GM21447 (cell line): Measurements from ENCODE around the gene TNPO3.
"Not testable (repeated sequence)": the region's sequence is repeated elsewhere in the genome, so short reads cannot be mapped to it uniquely, and the experiment has no call there.

Source experiments
- ATAC-seq: cut with Tn5 transposase; IDR thresholded peaks from one replicate; pipeline ENCODE4 v1.9.1; 2021; ENCODE audit not compliant: unreplicated experiment

TNPO3 gene

DNA sequence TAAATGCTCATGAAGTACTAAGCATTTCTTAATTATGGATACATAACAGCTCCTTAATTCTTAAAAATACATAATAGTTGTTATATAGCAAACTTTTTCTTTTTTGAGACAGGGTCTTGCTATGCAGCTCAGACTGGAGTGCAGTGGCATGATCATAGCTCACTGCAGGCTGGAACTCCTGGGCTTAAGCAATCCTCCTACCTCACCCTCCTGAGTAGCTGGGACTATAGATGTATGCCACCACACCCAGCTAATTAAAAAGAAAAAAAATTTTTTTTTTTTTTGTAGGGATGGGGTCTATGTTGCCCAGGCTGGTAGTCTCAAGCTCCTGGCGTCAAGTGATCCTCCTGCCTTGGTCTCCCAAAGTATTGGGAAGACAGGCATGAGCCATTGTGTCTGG is 86.3 kb downstream of the TNPO3 start:
- no peak for ATAC-seq

- peak; percentile 88 for ATAC-seq
Observed at GRCh38 chr7:128963327-128963757, 91.6 kb downstream of the TNPO3 start.

- peak; percentile 13 for ATAC-seq
Observed at GRCh38 chr7:128962899-128963298, 92.0 kb downstream of the TNPO3 start.

DNA sequence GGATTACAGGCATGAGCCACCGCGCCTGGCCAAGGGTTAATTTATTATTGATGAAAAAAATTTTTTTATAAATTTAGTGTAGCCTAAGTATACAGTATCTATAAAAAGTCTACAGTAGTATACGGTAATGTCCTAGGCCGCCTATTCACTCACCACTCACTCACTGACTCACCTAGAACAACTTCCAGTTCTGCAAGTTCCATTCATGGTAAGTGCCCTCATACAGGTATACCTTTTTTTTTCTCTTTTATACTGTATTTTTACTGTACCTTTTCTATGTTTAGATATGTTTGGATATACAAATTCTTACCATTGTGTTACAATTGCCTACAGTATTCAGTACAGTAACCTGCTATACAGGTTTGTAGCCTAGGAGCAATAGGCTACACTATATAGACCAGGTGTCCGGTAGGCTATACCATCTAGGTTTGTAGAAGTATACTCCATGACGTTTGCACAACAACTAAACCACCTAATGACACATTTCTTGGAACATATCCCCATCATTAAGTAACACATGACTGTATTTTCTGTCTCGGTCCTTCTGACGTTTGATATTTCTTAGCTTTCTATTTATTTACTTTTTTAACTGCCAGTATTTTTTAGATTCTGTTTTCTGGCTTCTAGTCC is 93.8 kb downstream of the TNPO3 start:
- no peak for ATAC-seq

GRCh38 chr7:128959296-128959695 is 95.6 kb downstream of the TNPO3 start:
- no peak for ATAC-seq

DNA sequence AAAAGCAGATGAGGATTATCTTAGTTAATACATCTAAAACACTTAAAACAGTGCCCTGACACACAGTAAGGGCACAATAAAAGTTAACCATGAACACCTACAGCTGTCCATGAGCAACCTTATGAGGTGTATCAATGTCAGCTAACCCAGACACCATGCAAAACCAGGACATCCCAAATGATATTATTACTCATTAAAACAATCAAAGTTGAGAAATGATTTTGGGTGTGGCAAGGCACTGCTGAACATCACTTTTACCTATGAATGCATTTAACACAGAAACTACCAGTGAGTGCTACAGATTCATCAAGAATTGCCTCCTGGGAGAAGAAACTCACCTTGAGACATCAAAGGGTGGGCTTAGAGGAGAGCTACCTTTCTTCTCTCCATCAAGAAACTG is 98.9 kb downstream of the TNPO3 start:
- ATAC-seq, result no peak

- ATAC-seq, result peak; percentile 72
Observed at GRCh38 chr7:128954830-128955802, 99.8 kb downstream of the TNPO3 start.

- no peak for ATAC-seq
Observed at GRCh38 chr7:128954150-128954549, 100.8 kb downstream of the TNPO3 start.

GRCh38 chr7:128951296-128951695 is 103.6 kb downstream of the TNPO3 start:
- no peak for ATAC-seq

- no peak for ATAC-seq
Observed at GRCh38 chr7:128948976-128949760, 105.7 kb downstream of the TNPO3 start.

GRCh38 chr7:128948312-128948973 is 106.5 kb downstream of the TNPO3 start:
- no peak for ATAC-seq

DNA sequence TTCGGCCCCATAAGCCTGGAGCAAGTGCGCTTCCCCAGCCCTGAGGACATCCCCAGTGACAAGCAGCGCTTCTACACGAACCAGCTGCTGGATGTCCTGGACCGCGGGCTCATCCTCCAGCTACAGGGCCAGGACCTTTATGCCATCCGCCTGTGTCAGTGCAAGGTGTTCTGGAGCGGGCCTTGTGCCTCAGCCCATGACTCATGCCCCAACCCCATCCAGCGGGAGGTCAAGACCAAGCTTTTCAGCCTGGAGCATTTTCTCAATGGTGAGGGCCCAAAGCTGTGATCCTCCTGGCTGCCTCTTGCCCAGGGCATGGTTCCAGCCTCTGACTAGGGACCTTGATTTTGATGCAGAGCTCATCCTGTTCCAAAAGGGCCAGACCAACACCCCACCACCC is 107.1 kb downstream of the TNPO3 start:
- ATAC-seq, result no peak

GRCh38 chr7:128946936-128947830 is 107.7 kb downstream of the TNPO3 start:
- ATAC-seq, result no peak

DNA sequence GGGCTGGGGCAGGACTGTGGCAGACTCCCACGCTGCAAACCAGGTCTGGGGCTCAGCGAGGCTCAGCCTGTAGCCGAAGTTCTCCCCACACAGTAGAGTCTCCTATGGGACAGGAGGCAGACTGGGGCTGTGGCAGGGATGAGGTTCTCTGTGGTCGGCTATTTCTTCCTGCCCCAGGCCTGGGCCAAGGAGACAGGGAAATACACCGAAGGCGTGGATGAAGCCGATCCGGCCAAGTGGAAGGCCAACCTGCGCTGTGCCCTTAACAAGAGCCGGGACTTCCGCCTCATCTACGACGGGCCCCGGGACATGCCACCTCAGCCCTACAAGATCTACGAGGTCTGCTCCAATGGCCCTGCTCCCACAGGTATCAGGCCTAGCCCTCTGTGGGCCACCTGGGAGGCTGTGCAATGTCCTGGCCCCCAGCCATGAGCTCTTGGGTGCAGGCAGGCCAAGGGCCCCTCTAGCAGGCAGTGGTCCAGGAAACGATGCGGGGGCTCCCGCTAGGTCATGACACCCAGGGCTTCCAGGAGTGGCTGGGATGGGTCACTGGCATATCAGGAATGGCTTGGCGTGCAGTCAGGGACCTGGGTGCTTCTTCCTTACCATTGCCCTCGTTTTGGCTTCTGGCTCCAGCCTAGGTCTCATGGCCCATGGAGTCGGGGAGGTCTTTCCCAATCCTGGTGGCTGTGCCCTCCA is 109.1 kb downstream of the TNPO3 start:
- no peak for ATAC-seq

GRCh38 chr7:128944487-128945236 is 110.2 kb downstream of the TNPO3 start:
- ATAC-seq, result no peak

DNA sequence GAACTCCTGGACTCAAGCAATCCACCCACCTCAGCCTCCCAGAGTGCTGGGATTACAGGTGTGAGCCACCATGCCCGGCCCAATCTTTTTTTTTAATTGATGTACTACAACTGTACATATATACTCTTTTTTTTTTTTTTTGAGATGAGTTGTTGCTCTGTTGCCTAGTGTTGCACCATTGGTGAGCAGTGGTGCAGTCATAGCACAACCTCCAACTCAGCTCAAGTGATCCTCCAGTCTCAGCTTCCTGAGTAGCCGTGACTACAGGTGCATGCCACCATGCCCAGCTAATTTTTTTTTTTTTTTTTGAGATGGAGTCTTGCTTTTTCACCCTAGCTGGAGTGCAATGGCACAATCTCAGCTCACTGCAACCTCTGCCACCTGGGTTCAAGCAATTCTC is 111.7 kb downstream of the TNPO3 start:
- ATAC-seq, result not testable (repeated sequence)

DNA sequence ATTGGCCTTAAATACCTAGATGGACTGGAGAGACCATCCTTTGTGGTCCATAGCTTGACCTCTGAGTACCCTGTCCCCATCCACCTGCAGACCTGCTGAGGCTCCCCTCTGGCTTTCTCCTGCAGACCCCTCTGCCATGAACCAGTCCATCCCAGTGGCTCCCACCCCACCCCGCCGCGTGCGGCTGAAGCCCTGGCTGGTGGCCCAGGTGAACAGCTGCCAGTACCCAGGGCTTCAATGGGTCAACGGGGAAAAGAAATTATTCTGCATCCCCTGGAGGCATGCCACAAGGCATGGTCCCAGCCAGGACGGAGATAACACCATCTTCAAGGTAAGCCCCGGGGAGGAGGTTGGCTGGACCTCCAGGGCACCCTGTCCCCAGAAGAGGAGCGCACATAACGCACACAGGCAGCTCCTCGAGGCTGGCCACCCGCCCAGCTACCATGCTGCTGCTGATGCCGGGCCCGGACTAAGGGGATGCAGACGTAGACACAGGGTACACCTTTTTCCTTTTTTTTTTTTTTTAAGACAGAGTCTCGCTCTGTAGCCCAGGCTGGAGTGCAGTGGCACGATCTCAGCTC is 112.9 kb downstream of the TNPO3 start:
- no peak for ATAC-seq

DNA sequence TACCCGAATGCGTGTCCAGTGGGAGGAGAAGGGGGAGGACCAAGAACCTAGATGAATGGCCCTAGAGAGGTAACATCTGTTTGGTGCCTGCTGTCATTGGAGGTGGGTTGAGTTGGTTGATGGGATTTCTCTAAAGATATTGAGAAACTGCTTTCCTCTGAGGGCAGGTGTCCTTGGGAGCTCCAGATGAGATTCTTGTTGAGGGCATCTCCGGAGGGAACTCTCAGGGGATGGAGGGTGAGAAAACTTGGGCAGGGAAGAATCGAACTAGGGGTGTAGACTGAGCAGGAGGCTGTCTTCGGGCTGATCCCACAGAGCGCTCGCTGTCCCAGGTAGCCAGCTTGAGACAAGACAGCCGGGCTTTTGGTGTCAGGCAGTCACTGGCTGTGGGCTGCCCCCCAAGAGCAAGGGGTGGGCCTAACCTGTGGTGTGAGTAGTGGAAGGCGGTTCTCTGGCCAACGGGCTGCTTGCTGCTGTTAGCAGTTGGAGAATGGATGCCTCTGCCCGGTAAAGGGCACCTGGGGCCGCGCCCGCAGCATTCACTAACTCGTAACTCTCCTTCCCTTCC is 113.5 kb downstream of the TNPO3 start:
- no peak for ATAC-seq
